Activated effector memory CD4-positive, alpha-beta T cell treated with anti-CD3 and anti-CD28 coated beads, Interleukin-2, amount 50 U/mL, for 16 hours (primary cell): ENCODE results near the gene STARD10.

Source experiments
- DNase-seq: peaks from one replicate; pipeline ENCODE4 v3.0.0-alpha.2; 2020

The STARD10 gene

DNA sequence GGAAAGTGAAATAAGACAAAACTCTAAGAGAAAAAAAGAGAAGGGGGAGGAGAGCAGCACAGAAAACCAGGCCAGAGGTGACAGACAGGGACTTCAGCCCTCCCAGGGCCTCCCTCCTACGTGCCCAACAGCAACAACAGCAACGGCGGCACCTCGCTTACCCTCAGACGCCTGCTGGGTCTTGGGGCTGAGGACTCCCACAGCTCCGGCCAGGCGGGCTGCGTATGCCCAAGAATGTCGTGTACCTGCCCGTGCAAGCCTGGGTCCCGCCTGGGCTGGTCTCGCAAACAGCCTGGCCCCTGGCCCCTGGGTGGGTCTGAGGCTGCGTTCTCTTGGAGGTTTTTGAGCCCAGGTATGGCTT lies 72.2 kb downstream of the STARD10 start:
- DNase-seq: peak; percentile 79

DNA sequence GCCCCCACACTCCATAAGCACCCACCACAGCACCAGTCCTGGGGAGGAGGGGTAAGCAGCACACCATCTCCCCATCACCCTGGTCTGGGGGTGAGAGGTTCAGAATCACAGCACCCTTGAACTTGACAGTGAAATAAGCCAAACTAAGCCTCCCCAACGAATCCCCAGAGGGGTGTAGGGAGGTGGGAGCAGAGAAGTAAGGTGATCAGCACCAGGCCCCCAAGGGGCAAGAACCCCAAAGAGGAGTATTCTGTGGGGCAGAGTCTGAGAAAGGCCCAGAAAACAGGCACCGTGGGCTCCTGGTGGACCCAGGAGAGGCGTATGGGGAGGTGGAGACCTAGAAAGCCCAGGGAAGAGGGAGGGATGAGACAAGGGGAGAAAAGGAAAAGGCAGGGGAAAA lies 72.6 kb downstream of the STARD10 start:
- DNase-seq: no peak

DNA sequence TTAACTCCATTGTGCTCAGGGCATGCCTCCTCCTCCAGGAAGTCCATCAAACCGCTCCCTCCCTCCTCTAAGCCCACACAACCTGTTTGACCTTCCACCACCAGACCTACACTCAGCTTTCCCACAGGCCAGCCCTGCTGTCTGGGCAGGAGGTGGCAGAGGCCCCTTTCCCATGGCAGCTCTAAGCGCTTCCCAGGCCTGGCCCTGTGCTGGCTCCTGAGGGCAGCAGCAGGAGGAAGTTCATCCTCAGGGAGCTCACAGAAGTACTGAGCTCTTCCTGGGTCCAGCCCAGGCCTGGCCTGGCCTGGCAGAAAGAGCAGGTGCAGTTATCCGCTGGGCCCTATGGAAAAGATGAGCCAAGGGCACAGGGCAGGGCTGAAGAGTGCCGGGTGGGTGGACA lies 73.1 kb downstream of the STARD10 start:
- no peak for DNase-seq

DNA sequence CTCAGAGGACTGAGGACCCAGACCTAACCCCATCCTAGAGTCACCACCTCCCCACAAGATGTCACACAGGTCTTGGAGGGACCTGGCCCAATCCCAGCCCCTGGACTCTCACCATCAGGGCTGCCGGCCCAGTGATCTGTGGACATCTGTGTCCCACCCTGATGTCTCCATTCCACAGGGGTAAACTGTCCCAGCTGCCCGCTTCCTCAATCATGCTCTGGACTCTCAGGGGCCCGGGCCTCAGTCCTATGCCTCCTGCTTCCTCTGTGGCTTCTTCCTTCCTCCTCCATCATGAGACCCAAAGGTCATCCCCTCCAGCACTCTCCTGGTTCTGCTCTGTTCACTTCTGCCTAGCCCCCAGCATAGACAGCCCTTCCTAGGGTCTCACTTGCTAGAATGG lies 73.8 kb downstream of the STARD10 start:
- DNase-seq: no peak

DNA sequence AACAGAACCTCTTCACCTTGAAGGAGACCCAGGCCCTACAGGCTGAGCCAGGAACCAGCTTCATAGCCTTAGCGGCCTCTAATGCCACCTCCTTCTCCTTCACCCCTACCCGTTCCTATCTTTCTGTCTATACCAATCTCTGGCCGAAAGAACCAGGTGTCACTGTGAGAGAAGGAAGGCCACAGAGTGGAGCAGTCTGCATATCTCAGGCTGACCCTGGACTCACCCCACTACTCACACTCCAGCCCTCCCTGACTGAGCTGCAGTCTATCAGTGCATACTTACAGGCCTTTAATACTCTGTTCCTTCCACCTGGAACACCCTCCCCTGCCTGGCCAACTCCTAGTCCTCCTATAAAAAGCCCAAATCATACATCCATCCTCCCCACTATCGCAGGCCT lies 74.3 kb downstream of the STARD10 start:
- no peak for DNase-seq

DNA sequence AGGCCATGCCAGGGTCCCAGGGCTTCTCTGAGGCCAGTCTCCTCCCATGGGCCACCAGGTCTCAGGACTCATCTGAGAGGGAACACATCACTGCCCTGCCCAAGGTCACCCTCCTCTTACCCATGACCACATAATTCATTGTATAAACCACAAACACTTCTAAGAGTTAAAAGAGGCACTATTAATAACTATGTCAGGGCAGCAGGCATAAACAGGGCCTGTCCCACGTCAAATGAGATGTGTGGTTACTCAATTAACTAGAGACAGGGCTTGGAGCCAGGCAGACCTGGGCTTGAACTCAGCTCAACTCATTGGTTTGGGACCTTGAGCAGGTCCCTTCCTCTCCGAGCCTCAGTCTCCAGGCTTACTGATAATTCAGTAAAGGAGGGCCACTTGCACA lies 74.7 kb downstream of the STARD10 start:
- DNase-seq: no peak

DNA sequence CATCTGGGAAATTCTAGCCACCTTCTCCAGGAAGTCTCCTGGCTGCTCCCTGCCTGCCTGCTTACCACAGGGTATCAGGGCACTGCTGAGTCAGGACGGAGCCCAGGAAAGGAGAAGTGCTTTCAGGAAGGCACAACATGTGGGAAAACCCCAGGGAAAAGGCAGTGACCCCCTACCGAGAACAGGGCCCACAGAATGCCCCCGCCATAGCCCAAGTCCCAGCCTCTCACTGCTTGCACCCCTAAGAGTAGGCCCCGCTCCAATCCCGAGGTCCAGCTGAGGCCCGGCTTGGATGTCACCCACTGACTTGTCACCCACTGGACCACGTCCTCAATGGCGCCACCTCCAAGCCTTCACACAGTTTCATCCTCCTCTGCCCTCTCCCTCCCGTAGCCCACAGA lies 75.7 kb downstream of the STARD10 start:
- DNase-seq: no peak

DNA sequence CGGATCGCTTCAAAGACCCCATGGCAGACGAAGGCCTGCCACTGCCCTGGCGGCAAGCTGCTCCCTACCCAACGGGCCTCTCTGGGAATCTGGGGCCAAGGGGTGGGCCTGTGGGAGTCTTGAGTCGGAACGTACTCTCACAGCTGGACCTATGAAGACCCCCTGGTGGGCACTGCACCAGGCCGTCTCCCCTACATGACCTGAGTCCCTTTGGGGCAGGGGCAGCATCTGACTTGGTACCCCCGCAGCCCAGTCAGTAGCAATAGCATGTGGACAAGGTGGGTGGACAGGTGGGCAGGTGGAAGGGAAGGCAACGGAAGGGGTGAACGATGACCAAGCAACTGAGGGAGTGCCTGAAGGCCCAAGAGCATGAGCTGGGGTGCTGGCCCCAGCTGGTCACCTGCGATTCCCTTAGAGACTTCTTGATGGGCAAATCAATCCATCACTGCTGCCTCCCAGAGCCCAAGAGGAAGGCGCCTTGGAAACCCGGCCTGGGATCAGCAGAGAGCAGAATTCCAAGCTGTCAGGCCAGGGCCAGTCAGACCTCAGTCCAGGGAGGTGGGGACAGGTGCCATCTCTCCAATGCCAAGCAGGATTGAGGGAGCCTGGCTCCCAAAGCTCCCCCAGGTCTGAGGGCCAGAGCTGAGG lies 76.9 kb downstream of the STARD10 start:
- DNase-seq: no peak

DNA sequence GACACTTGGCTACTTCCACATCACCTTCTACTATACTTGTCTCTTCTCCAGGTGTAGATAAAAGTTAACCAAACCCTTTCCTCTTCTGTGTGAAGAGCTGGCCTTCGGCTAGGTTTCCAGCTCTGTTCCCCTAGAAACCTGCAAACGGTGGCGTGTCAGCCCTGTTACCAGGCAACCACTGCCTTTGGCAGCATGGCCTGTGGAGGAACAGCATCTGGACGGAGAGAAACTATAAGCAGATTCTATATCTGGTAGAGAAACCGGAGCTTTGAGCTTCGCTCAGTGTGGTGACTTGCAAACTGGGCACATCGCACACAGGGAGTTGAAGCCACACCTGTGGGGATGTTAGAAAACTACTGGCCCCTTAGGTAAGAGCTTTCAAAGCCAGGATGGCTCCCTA lies 77.6 kb downstream of the STARD10 start:
- no peak for DNase-seq

DNA sequence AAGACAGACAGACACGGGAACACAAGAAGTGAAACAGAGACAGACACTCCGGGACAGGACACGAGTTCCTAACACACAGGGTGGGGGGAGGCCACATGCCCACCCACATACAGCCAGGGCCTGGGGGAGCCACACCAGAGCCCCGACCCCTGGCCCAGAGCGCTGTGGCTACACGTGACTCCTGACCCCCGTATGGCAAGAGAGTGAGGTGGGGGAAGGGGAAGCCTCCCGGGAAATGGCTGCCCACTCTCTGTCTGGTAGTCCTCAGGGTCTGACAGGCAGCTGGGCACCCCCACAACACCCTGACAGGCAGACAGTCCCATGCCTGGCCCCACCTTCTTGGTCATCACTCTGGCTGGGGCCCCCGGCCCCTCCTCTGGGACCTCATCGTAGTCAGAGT lies 81.0 kb downstream of the STARD10 start:
- DNase-seq: no peak

DNA sequence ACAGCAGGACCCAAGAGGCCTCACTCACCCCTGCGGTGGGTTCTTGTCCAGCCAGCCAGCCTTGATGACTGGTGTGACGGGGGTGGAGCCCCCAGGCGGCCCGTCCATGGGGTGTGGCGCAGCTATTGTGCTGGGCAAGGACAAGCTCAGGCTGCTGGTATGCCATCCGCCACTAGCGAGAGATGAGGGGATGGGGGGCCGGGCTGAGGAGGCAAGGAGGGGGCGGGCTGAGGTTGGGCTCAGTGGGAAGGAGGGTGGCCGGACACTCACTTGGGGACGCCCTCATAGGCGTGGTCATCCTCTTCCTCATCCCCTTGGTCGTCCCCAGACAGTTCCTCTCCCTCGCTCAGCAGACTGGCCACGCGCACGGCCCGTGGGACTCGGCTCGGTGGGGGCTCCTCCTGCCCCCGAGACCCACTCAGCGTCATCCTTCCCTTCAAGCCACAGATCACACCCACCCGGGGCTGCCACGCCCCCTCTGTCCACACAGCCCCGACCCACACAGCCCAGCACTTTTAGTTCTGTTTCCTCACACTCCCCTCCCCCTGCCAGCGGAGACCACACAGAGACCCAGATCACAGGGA lies 81.6 kb downstream of the STARD10 start:
- no peak for DNase-seq

DNA sequence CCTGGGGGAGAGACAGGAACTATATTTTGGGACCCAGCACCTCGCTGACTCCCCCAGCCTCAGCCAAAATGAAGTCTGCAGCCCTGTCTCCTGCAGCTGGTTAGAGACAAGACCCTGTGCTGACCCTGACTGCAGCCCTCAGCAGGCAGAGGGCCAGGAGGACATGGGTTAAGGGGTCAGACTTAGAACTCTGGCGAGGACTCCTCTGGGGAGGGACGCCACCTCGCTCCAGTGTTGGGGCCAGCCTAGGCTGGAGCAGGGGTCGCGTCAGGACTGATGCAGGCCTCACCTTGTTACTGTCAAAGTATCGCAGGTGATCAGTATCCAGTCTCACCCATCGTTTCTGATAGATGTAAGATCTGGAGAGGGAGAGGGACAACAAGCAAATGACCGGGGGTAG lies 82.7 kb downstream of the STARD10 start:
- DNase-seq: no peak

DNA sequence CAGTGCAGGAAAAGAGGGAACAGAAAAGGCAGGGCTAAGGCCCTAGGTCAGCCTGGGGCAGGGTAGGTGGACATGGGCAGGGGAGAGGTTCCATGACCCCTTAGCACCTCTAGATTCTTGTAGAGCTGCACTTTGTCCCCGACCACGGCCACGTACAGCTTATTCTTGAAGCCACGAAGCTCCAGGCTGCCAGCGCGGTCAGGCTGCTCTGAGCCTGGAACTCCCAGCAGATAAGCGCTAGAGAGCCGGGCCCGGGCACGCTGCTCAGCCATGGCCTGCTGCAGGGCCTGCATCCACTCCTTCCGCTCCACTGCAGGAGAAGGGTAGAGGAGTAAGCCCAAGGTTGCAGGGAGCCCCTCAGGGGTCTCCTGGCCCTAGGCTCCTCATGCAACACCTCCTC lies 83.6 kb downstream of the STARD10 start:
- no peak for DNase-seq

DNA sequence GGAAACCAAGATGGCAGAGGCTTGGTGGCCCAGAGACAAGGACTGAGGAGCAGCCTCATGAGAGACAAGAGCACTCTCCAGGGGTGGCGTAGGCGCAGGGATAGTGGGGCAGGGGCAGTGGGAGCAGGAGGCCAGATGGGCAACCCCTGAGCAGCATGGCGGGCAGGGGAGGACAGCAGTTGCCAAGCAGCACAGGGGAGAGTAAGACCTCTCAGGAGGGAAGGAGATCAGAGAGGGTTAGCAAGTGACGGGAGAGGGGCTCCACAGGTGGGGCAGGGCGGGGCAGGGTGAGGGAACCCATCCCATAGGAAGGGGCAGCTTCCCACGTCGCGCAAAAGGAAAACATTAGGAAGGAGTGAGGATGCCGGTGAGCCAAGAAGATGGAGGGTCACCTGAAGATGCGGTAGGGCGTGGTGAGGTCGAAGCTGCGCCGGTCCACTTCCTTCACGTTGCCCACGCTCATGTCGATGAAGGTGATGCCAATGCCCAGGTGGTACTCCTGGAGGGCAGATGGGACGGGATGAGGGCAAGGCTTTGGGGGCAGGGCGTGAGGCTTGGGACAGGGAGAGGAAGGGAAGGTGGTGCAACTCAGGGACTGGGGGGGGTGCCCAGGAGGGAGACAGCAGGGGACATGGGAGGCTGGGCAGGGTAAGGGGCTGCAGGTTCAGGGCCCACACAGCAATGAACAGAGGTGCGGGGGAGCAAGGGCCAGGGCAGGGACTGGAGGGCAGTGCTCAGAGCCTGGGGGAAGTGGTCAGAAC lies 84.2 kb downstream of the STARD10 start:
- DNase-seq: no peak

DNA sequence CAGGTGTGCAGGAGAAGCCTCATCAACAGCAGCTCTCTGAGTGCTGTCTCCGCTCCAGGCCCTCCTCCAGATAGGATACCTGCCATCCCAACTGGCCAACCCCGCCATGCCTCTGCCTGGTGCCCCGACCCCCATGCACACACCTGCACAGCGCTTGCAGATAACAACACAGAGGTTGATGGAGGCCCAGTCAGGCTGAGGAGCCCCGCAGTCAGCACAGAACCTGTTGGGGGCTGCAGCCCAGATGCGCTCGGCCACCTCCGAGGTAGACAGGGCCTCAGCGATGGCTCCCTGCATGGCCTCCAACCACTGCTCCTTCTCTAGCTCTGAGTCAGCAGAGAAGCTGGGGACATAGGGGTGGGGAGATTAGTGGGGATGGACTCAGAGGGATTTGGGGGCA lies 86.8 kb downstream of the STARD10 start:
- no peak for DNase-seq

DNA sequence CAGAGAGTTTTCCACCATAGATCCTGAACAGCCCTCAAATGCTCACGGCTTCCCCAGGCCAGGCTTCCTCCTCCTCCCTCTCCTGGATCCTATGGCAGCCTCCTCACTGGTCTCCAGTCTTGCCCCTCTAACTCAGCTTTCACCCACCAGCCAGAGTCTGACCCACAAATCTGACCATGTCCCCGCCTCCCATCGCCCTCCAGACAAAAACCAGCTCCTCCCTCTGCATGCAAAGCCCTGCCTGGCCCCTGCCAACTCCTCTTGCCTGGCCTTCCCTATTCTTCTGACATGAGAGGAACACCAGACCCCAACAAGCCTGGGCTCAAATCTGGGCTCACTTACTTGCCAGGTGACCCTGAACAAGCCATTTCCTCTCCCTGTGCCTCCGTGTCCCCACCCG lies 87.3 kb downstream of the STARD10 start:
- no peak for DNase-seq

DNA sequence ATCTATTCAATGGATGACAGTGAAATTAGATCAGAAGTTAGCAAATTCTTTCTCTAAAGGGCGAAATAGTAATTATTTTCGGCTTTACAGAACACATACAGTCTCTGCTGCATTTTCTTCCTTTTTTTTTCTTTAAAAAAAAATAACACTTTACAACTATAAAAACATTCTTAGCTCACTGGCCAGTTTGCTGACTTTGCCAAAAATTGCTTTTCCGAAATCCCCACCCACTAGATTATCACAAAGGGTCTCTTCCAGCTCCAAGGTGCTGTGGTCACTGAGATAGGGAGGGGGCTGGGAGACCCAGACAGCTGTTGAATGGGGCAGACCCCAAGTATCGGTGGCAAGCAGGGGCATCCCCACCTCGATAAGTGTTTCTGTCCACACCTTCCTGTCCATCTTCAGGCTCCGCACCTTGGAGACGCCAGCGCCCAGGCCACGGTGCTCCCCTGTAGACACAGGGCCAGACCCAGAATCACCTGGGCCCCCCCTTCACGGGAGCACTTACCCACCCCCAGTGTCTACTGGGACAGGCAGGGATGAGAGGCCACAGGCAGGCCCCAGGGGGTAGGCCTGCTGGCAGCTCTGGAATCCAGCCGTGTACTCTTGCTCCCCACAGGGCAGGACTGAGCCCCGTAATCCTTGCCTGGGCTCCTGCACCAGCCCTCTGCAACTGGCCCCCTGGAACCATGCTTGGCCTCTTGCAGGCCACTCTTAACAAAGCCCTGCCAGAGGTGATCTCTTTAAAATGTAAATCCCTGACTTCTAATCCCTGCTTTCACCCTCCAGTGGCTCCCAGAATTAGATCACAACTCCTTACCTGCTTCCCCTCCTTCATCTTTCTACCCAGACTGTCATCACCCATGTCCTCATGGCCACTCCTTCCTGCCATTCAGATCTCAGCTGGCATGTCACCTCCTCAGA lies 88.1 kb downstream of the STARD10 start:
- no peak for DNase-seq

DNA sequence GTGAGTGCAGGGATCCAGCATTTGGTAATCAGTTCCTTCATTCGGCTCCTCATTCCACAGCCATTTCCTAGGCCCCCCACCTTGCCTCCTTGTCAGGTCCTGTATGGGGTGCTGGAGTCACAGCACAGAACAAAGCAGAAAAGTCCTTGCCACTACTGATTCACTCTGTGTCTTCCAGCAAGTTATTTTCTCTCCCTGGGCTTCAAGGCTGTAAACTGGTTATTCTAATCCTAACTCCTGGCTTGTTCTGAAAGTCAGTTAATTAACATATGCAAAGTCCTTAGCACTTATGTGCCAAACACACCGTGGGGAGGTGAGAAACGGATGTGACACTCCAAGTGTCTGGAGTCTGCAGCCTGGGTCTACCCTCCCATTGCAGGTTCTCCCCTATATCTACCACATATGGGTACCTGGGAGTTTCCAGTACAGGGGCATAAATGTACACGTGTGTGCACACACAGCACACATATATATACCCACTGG lies 89.0 kb downstream of the STARD10 start:
- no peak for DNase-seq
